Stimulated activated CD4-positive, alpha-beta T cell treated with anti-CD3 and anti-CD28 coated beads, Interleukin-1b, Interleukin-23, amount 100 ng/mL, for 24 hours (primary cell): ENCODE measurements around the gene YAF2.
"Not testable (repeated sequence)": the region's sequence is repeated elsewhere in the genome, so short reads cannot be mapped to it uniquely, and the experiment has no call there.

Source experiments
- DNase-seq, 4 experiments: peaks; one replicate each; pipeline ENCODE4 v3.0.0-alpha.2; 2020; ENCODE audit warnings: low read depth in 4 of 4, low spot score in 1 of 4

YAF2 gene

DNA sequence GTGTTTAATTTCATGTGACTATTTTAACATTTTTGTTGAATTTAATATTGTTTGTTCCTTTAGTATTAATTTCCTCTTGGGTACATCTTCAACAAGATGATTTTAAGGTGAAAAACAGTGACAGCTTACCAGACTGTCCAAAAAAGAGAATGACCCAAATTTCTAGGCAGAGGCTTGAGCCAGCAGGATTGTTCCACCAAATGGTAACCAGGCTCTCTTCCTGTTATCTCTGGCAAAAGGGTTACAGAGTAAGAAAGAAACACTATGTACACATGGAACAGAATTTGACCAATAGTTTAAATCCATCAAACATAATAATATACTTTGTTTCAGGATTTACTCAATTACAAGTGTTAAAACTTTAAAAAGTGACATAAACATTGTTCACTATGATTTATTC is 39.0 kb downstream of the YAF2 start:
- no peak for DNase-seq

DNA sequence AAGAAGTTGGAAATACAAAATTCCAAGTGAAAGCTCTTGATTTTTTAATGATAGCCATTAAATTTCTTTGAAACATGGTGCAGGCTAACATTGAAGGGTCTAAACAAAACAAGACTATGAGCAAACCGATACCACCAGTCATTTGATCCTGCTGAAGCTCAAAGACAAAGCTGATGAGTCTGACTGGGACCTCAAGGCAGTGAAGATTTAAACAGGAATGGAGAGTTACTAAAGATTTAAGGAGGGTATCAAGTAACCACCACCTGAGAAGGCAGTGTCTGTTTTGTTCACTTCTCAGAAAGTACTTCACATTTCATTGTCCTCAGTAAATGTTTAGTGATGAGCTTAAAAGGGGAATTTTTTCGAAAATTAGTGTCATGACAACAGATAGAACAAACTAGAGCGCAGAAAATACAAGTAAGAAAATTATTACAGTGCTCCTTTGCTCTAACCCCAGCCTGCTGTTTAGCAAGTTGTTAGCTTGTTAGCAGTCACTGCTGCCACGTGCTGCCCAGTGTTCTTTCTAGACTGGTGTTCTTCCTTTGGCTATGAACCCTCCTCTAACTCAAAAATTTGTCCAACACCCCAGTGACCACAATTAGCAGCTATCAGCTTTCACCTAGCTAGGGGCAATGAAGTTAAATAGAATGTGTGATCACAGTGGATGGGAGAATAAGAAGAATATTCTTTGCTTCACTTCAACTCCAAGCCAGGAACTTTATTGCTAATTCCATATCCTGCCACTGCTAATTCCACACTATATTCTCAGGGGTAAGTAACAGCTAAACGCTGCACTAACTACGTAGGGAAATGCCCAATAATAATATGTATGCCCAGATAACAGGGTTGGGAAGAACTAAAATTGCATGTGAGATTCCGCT is 41.1 kb downstream of the YAF2 start:
- DNase-seq, result no peak

DNA sequence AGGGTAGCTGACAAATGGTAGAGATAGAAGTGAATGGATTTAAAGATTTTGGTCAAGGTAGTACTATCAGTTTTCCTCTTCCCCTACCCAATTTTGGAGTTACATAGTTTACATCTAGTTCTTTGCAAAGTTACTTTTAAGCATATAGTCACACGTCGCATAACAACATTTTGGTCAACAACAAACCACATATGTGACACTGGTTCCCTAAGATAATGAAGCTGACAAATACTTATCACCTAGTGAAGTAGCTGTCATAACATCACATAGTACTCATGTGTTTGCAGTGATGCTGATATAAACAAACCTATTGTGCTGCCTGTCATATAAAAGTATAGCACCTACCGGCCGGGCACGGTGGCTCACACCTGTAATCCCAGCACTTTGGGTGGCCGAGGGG is 45.4 kb downstream of the YAF2 start:
- DNase-seq, result no peak

DNA sequence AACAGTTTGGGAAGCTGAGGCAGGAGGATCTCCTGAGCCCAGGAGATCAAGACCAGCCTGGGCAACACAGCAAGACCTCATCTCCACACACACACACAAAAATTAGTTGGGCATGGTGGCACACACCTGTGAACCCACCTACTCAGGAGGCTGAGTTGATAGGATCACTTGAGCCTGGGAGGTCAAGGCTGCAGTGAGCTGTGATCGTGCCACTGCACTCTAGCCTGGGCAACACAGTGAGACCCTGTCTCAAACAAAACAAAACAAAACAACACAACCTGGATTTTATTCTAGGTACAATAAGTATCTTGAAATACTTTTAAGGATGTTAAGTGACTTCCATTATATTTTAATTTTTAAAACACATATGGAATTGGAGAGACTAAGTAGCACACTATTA is 45.8 kb downstream of the YAF2 start:
- no peak for DNase-seq

DNA sequence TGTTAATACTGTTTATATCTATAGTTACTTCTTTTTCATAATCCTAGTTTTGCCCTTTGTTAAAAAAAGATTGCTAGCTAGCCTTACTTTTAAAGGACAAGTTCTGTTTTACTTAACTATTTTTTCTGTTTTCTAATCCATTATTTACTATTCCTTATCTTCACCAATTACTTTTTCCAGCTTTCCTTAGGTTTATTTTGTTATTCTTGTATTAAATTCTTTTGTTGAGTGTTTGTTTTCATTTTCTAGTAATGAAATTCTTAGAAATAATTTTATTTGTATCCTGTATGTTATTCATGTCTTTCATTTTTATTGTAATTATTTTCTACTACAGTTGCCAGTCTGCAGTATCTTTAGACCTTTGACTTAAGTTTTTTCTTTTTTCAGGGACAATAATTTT is 47.7 kb downstream of the YAF2 start:
- no peak for DNase-seq

GRCh38 chr12:42188275-42188674 is 49.8 kb downstream of the YAF2 start:
- DNase-seq, result not testable (repeated sequence)

GRCh38 chr12:42187799-42188198 is 50.2 kb downstream of the YAF2 start:
- no peak for DNase-seq

GRCh38 chr12:42186793-42187192 is 51.3 kb downstream of the YAF2 start:
- DNase-seq, result no peak

GRCh38 chr12:42182394-42182793 is 55.7 kb downstream of the YAF2 start:
- no peak for DNase-seq

DNA sequence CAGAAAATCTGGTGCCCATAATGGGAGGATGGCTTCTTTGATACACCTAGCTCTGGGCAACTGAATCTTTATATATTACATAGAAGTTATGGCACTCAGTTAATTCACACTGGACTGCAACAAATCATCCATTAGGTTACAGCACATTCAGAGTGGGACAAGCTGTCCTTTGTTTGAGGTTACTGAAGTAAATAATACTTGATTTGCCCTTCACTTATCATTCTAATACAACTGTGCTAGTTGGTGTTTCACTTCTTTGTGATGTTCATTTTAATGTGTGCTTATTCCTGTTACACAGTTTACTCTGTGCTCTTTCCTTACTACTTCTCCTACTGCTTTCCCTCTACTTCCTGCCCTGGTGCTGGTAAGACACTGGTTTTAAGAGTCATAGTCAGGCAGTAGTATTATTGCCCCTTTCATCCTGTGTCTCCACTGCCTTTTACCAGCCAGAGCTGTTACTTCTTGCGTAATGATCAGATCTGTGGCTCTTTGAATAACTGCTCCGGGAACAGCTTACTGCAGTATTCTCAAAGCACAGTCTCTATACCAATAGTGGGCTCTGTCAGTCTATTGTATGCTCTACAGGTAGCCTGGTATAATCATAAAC is 57.0 kb downstream of the YAF2 start:
- DNase-seq, result no peak

DNA sequence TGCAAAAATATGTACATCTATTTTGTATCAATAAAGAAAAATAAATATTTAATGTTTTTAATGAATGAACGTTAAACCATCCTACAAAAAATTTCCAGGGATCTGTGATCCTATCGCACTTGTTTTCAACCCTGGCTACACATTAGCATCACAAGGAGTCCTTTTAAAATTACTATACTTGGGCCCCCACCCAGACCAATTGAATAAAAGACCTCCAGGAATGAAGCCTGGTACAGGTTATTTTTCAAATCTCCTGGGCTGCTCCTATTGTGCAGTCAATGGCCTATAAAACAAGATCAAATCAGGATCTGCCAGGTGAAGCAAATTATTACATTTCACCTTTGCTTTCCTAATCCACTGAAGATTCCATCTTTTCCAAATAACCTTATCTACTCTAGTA is 59.9 kb downstream of the YAF2 start:
- no peak for DNase-seq

- no peak for DNase-seq
These were observed 63.1 kb downstream of the YAF2 start for GRCh38 chr12:42174978-42175377.

GRCh38 chr12:42173961-42174521 is 64.0 kb downstream of the YAF2 start:
- no peak for DNase-seq

GRCh38 chr12:42172441-42173210 is 65.4 kb downstream of the YAF2 start:
- no peak for DNase-seq

DNA sequence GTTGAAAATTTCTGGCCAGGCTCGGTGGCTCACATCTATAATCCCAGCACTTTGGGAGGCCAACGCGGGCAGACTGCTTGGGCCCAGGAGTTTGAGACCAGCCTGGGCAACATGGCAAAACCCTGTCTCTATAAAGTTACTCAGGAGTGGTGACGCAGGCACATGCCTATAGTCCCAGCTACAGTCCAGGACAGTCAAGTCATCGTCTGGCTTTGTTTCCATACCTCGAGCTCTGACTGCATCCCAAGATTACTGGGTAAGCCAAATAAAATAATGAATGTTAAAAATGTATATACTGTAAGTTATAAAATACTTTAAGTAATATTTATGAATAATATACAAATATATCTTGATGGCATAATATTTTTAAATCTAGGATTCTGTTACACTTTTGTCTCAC is 70.3 kb downstream of the YAF2 start:
- no peak for DNase-seq

DNA sequence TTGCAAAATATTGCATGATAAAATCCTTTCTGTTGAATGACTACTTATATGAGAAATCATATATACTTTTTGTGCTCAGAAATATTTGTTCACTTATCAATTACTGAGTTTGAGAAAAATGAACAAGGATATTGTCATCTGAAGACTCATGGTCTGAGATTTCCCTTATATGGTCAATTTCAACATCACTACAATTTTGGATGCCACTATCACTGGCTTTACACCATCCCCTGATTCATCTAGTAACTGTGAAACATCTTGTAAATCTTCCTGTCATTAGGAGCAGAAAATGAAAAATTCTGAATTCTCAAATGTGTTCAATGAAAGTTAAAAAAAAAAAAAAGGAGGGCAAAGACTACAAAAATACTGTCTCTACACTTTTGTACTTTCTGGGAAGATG is 71.5 kb downstream of the YAF2 start:
- DNase-seq, result no peak

- no peak for DNase-seq
These were observed 74.1 kb downstream of the YAF2 start for GRCh38 chr12:42163913-42164312.

DNA sequence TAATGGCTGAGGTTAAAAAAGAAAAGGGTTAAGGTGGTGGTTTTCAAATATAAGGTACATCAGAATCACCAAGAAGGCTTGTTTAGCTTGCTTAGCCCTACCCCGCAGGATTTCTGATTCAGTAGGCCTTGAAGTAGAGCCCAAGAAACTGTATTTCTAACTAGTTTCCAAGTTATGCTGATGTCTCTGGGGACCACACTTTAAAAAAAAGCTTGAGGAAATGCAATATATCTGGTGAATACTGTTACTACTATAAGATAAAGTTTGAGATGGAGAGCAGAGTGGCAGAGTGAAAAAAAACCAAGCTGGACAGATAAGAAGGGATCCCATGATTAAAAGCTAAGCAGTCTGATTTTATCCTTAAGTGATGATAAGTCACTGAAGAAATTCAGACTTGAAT is 75.1 kb downstream of the YAF2 start:
- no peak for DNase-seq

GRCh38 chr12:42162193-42162592 is 75.9 kb downstream of the YAF2 start:
- no peak for DNase-seq

- no peak for DNase-seq
These were observed 76.5 kb downstream of the YAF2 start for GRCh38 chr12:42161529-42161928.

GRCh38 chr12:42156232-42156631 is 81.8 kb downstream of the YAF2 start:
- DNase-seq, result no peak
